ENCODE data around the gene C12orf76.
"Not testable (repeated sequence)": the region's sequence is repeated elsewhere in the genome, so short reads cannot be mapped to it uniquely, and the experiment has no call there.

Gene C12orf76

DNA sequence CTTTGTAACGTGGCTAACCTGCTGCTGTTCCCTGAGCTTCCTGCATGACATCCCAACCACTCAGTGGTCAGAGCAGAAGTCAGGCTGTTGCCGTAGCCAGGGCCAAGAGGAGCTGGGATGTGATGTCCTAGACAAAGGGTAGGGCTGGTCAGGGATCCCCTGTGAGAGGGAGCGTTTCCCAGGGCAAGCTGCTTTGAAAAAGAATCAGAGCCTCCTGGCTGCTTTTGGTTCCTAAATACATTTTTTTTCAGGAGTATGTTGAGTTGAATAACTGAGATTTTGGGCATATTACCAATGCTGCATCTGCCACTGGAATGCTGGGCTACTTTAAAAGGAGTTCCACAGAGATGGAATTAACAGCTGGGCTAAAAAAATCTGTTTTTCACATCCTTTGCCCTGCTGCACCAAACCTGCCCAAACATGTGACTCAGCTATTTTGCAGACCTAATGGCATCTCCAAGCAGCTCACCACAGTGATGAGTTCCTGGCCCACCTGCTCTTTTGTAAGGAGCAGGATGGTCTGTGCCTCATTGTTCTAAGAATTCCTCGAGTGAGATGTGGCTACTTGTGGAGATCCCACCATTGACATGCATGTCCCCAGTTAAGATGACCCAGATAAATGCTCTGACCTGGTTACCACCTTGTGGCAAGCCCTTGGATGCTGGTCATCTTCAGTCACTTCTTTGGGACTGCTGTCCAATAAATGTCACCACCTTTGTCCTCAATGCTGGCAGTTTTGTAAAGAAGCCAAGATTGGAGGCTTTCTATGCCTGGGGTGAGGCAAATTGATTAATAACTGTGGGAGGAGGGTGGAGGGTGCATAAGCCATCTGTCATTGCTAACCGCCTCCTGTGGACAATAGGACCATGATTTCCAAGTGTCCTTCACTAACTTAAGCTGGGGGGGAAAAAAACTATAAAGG lies 25.0 kb downstream of the C12orf76 start:
- DNase-seq (ENCODE audit: low read depth in 2 of 2) = no peak

DNA sequence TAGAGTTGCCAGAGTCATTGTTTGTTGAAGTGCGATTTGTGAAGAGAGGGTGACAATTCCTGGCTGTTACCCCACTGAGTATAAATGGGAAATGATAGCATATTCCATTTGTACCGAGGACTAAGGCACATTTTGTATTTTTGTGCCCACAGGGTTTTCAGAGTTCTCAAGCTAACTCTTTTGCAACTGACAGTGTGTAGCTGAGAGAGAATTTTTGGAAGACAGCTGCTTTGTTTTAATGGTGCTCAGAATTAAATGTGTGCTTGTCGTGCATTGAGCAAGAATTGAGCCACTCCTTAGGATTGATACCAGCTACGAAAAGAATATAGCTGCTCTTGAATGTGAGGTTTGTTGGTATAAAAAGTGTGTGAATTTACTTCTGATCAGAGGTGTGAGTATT lies 27.4 kb downstream of the C12orf76 start:
- DNase-seq (ENCODE audit: low read depth in 2 of 2) = no peak

DNA sequence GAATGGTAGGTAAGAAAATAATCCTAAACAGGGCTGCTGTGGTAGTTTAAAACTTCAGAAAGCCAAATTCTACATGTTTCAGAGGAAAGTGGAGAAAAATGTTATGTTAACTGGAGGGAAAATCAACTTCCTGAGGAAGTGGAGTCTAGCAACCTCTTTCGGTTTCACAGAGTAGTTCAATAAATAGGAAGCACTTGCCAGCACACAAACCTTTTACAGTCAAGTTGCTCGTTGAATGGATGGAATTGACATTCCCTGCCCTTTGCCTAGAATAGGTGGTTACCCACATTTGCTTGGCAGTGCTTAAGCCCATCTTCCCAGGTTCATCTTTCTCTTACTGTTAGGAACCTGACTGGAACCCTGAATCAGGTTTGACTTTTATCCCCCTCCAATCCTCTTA lies 33.2 kb downstream of the C12orf76 start:
- no peak for DNase-seq (ENCODE audit: low read depth in 2 of 2)

DNA sequence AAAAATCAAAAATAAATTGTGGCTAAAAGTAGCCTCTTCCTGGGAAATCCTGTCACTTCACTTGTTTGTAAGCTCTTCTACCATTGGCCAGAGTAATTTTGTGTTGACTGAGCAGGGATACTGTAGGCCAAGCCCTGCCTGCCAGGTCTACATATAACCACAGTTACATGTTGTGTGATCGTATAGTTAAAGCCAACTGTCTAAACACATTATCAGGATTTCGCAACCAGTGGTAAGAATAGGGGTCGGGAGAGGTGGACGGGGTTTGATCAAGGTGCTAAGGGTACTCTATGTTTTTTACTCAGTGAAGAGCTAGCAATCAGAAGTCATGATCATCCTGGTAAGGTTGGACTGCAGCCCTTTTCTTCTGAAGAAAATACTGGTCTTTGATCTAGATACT lies 35.7 kb downstream of the C12orf76 start:
- no peak for DNase-seq (ENCODE audit: low read depth in 2 of 2)

DNA sequence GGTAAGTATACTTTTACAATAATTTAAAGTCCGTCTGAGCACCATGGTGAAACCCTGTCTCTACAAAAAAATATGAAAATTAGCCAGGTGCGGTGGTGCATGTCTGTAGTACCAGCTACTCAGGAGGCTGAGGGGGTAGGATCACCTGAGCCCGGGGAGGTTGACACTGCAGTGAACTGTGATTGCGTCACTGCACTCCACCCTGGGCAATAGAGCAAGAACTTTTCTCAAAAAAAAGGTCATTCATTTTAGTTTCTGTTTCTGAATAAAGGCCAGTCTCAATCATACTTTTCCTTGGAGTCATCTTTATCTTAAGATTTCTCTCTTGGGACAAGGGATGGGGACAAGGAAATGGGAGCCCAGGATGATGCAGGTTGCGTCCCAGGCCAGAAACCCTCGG lies 36.2 kb downstream of the C12orf76 start:
- DNase-seq (ENCODE audit: low read depth in 2 of 2) = no peak

DNA sequence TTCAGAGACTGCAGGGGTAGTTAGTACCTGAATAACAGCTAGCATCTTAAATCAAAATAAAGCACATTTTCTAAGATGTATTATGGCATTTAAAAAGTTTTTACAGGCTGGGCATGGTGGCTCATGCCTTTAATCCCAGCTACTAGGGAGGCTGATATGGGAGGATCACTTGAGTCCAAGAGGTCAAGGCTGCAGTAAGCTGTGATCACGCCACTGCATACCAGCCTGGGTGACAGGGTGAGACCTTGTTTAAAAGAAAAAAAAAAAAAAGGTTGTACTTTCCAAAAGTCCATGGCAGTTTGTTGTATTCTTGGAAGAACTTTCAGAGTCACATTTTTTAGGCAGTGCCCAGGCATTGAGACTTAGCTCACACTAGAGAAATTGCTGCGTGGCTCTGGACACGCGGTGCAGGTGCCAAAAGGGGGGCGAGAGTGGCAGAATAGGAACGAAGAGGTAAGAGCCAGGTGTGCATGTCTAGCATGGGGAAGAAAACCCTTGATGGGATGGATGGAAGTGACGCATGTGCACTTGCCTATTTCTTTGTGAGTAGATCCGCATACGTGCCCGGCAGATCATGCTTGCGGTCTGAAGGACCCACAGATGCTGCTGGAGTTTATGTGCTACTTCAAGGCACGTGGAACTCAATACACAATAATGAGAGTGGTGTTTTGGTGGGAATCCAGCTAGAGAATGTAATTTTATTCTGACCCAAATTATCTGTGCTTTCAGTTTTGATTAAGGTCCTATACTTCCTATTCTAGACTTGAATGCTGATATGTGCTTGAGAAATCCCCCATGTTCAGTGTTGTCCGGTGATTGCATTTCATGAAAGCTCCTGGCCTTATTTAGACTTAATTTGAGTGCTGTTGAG lies 37.2 kb downstream of the C12orf76 start:
- no peak for DNase-seq (ENCODE audit: low read depth in 2 of 2)

DNA sequence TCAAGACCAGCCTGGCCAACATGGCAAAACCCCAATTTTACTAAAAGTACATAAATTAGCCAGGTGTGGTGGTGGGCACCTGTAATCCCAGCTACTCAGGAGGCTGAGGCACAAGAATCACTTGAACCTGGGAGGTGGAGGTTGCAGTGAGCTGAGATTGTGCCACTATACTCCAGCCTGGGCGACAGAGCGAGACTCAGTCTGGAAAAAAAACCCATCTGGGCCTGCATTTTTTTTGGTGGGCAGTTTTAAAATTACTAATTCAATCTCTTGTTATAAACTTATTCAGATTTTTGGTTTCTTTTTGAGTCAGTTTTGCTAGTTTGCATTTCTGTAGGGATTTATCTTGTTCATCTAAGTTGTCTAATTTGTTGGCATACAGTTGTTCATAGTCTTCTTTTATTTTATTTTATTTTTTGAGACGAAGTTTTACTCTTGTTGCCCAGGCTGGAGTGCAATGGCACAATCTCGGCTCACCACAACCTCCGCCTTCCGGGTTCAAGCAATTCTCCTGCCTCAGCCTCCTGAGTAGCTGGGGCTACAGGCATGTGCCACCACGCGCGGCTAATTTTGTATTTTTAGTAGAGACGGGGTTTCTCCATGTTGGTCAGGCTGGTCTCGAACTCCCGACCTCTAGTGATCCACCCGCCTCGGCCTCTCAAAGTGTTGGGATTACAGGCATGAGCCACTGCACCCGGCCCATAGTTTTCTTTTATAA lies 39.5 kb downstream of the C12orf76 start:
- not testable (repeated sequence) for DNase-seq (ENCODE audit: low read depth in 2 of 2)

DNA sequence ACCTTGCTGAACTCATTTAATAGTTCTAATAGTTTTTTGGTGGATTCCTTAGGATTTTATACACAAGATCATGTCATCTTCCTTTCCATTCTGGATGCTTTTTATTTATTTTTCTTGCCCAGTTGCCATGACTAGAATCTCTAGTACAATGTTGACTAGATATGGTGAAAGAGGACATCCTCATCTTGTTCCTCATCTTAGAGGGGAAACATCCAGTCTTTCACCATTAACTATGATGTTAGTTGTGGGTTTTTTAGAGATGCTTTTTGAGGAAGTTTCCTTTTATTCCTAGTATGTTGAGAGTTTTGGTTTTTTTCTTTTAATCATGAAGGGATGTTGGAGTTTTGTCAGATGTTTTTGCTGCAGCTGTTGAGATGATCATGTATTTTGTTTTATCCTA lies 40.4 kb downstream of the C12orf76 start:
- DNase-seq (ENCODE audit: low read depth in 2 of 2) = no peak

DNA sequence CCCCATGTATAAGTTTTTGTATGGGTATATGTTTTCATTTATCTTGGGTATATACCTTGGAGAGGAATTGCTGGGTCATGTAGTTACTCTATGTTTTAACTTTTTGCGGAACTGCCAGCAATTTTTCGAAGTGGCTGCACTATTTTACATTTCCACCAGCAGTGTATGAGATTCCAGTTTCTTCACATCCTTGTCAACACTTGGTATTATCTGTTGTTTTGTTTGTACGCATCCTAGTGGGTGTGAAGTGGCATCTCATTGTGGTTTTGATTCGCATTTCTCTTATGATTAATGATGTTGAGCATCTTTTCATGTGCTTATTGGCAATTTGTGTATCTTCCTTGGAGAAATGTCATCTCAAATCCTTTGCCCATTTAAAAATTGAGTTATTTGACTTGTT lies 42.2 kb downstream of the C12orf76 start:
- DNase-seq (ENCODE audit: low read depth in 2 of 2) = no peak

DNA sequence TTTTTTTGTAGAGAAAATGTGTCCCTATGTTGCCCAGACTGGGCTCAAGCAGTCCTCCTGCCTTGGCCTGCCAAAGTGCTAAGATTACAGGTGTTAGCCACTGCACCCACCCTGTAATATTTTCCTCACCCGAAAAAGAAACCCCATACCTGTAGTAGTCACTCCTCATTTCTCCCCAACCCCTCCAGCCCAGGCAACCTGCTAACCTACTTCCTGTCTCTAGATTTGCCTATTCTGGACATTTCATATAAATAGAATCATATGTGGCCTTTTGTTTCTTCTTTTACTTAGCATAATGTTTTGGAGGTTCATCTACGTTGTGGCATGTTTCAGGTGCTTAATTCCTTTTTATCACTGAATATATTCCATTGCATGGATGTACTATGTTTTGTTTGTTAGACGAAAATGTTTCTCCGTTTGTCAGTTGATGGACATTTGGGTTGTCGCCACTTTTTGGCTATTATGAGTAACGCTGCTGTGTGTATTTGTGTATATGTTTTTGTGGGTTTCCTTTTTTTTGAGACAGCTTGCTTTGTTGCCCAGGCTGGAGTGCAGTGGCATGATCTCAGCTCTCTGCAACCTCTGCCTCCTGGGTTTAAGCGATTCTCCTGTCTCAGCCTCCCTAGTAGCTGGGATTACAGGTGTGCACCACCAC lies 42.9 kb downstream of the C12orf76 start:
- DNase-seq (ENCODE audit: low read depth in 2 of 2) = no peak

DNA sequence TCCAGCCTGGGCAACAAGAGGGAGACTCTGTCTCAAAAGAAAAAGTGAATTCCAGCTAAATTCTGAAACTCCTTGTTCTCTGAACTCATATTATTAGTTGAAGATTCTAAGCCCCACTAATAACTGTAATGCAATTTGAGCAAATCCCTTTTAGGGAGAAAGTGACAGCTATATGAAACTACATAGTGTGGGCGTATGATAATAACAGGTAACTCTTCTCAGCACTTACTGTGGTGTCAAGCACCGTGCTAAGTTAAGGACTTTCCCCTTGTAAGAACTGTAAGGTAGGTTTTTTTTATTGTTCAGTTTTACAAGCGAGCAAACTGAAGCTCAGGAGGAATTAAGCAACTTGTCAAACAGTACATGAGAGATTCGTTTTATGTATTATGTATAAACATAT lies 43.7 kb downstream of the C12orf76 start:
- no peak for DNase-seq (ENCODE audit: low read depth in 2 of 2)

DNA sequence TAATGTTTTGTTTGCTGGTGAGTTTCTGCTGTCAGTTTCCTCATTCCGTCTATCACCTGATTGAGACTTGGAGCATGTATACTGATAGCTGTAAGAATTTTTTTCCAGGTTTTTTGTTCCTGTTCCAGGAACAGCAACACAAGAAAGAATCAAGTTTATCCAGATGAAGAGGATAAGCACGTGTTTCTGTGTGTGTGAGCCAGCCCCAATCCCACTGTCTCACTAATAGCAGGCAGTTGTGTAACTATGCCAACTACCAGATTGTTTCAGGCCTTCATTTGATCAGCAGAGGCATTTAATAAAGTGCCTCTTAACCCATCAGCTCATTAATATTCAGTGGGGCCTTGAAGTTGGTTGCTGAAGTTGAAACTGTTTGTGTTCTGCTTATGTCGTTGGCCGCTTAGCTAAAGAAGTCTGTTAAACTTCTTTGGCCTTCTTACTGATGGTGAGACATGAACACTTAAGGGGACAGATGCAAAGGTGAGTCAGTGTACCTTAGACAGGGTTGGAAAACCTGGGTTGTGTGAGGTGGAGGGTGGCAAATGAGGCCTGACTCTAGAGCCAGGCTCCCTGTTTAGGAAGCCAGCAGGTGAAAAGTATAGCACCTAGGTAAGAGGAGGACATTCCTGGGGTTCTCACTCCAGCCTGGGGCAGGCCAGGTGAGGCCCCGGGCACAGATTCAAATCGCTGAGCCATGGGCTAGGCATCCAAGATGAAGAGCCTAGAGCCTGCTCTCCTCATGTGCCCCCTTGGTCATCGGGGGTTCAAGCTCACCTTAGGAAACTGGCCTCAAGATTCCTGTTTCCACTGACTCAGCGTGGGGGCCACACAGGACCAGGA lies 45.4 kb downstream of the C12orf76 start:
- DNase-seq (ENCODE audit: low read depth in 2 of 2) = no peak

DNA sequence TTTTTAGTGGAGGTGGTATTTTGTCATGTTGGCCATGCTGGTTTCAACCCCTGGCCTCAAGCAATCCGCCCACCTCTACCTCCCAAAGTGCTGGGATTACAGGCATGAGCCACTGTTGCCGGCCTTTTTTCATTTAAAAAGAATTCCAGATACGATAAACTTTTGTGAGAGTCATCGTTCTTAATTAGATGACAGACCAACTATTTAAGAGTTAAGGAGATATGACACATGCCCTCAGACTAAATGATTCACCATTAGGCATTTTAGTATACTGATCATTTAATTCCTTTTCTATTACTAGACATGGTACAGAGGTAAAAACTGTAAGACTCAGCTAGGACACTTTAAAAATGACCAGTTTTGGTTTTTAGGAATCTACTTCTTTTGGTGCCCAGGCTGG lies 46.7 kb downstream of the C12orf76 start:
- no peak for DNase-seq (ENCODE audit: low read depth in 2 of 2)

DNA sequence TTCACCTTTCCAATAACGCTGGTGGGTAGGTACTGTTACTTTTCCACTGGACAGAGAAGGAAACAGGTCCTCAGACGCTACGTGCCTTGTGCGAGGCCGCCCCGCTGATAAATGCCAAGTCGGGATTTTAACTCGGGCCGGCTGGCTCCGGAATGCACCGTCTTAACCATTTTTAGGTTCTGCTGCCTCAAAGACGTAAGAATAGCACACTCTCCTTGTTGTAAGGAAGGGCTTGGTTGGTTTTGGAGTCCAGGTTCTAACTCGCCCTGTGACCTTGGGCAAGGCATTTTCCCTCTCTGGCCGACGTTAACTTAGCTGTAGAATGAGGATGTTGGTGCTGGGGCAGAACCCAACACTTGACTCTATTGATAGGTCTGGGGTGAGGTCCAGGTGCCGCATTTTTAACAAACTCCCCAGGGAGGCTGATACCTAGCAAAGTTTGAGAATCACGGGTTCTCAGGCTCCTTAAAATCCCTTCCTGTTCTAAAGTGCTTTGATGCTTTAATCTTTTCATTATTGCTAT lies 48.3 kb downstream of the C12orf76 start:
- DNase-seq (ENCODE audit: low read depth in 2 of 2) = no peak

DNA sequence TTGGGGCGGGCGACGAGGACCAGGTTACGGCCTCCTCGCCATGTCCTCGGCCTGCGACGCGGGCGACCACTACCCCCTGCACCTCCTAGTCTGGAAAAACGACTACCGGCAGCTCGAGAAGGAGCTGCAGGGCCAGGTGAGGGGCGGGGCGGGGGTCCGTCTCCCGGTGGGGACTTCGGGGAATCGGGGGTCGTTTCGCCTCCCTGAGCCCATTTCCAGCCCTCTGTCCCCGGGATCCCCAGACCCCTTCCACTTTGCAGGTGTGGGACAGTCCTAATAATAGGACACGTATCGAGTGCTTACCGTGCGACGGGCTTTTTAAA lies 48.7 kb downstream of the C12orf76 start:
- no peak for DNase-seq (ENCODE audit: low read depth in 2 of 2)

DNA sequence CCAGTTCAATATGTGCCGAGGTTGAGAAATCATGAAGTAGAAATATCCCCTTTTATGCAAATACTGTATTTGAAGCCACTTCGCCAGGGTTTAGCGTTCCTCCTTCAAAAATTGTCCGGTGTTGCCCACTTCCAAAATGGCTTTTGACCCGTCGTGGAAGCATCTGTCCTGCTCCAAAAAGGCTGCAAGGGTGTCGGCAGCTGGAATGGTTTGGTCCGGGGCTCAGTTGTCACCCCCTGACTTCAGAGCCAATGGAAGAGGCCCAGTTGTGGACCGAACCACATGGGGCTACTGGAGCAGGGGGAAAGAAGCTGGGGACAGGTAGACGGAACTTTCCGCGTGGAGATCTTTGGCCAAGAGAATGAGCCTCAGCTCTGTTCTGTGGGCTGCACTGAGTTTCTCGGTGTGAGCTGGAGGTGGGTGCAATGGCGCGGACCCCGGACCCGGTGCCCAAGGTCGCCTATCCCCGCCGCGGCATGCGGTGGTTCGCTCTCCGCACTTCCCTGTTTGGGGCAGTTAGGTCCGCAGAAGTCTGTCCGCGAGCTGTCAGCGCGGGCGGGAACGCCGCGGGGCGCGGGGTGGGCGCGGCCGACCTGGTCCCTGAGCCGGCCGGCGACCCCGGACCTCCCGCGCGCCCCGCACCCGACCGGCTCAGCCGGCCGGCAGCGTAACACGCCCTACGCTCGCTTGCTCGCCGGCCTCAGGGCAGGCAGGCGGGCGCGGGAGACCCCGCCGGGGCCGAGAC lies 49.2 kb downstream of the C12orf76 start, which contains the start of gene ANKRD13A:
ANKRD13A (plus strand) TSS at position 527 of the 745 bp plus-strand sequence. CDS start 259 bp downstream, outside the sequence.
- peak; percentile 60 to 77 for DNase-seq (ENCODE audit: low read depth in 2 of 2)

DNA sequence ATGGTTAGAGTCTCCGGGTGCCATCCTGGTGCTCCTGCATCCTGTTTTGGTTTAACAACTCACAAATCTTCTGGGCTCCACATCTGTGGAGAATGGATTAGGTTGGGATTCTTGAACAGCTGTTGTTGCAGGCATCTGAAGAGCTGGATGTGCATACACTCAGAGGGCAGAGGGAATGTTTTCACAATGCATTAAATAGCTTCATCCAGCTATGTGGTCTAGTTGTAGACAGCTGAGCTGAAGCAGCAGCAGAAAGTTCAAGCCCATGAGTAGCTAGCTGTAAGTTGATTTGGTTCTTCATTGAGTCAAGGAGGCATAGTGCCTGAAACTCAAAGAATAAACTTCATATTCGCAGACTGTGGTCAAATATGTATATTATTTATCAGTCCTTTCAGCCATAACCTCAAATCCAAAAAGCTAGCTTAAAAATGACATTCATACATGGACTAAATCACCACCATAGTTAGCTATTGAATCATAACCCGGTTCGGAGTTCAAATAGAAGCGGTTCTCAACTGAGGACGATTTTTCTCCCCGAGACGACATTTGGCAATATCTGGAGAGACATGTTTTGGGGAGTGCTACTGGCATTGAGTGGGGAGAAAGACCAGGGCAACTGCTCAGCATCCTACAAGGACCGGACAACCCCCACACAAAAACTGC lies 50.0 kb downstream of the C12orf76 start:
- no peak for DNase-seq (ENCODE audit: low read depth in 2 of 2)

DNA sequence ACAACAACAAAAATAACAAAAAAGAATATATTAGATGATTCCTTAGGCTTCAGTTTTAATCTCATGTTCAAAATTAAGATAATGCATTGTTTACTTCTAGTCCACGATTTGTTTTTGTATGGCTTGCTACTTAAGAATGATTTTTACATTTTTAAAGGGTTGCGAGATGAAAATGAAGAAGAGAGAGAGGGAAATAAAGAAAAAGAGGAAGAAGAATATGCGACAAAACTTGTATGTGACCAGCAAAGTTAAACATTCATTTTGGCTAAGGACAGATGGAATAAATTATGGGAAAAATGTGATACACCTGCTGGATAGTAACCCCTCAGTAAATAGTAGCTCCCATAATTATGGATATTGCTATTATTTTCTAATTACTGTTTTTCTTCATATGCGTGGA lies 50.9 kb downstream of the C12orf76 start:
- no peak for DNase-seq (ENCODE audit: low read depth in 2 of 2)

DNA sequence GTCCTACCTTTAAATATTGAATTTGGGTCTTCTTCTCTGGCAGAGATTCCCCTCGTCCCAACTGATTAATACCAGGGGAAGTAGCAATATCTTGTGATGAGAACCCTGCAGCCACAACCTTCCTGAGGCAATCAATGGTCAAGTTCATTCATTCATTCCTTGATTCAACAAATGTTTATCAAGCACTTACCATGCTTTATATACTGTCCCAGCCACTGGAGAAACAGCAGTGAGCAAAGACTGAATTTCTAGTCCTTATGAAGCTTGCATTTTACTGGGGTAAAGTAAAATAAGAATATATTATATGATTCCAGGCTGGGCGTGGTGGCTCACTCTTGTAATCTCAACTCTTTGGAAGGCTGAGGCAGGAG lies 51.9 kb downstream of the C12orf76 start:
- no peak for DNase-seq (ENCODE audit: low read depth in 2 of 2)
